Measurements from ENCODE around the gene BCL6.

Gene BCL6

DNA sequence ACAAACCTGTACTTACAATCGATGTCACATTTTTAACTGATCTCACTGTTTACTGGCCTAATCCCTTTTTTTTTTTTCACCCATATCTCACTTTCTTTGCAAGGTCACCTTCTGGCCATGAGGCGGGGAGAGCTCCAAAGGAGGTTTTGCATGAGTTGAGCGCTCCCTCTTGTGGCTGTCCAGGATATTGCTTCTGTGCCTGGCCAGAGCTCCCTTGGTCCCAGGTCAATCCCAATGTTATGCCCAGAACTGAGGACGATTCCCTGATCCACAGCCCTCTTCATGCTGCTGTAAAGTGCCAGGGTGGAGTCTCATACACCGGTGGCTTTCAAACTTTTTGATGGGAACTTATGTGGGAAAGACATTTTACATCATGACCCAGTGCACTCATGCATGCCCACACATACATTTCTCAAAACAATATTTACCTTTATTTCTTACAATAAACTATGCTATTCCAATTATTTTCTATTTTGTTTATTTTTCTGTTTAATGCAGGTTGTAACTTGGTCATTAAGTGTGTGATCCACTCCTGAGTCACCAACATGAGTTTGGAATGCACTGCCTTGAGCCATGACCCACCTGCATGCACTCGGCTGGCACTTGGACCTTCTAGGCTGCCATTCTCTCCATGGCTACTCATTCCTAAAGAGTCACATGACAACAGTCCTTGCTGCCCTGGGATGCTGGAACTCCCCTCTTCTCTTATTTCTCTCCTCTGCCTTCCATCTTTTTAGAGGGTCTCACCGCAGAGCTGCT, 65.5 kb downstream of the BCL6 start:
- no peak for DNase-seq (ENCODE audit: low read depth)
- TF ChIP-seq, protein P1, sequence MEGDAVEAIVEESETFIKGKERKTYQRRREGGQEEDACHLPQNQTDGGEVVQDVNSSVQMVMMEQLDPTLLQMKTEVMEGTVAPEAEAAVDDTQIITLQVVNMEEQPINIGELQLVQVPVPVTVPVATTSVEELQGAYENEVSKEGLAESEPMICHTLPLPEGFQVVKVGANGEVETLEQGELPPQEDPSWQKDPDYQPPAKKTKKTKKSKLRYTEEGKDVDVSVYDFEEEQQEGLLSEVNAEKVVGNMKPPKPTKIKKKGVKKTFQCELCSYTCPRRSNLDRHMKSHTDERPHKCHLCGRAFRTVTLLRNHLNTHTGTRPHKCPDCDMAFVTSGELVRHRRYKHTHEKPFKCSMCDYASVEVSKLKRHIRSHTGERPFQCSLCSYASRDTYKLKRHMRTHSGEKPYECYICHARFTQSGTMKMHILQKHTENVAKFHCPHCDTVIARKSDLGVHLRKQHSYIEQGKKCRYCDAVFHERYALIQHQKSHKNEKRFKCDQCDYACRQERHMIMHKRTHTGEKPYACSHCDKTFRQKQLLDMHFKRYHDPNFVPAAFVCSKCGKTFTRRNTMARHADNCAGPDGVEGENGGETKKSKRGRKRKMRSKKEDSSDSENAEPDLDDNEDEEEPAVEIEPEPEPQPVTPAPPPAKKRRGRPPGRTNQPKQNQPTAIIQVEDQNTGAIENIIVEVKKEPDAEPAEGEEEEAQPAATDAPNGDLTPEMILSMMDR (IDR thresholded peaks at IDR 0.05; ENCODE audit: low read depth, low read length, missing control alignments): peak; percentile 98
- no peak overlapping the region for H3K4me3 ChIP-seq (ENCODE audit: low read depth, low read length)
- in situ Hi-C loops (cut with HindIII; ENCODE audit: low sequenced_read_pairs): loop anchor here (10.0 to 25.0 kb wide), 2 partner anchors 365 to 468 kb away; no protein-coding TSS in a partner anchor

DNA sequence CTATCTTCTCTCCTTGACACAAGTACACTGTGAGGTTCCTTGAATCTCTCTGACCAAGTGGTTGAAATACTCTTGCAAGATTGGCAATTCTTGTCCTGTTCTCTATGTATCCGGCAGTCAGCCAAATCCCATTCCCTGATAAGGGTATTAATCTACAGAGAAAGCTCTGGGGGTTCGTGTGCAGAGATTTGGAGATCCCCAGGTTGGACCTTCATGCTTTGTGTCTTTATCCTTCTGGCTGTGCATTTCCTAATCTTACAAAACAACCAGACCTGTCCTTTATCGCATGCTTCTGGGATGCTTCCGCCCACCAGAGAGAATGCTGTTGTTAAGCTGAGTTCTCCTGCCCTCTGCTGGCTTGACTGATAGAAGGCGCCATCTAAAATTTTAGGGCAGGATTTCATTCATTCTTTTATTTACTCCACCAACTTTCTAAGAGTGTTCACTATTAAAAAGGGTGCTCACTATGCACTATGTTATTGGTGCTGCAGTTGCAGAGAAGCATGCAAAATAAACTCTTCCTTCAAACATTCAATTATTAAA, 66.5 kb downstream of the BCL6 start:
- no peak for DNase-seq (ENCODE audit: low read depth)
- H3K4me3 ChIP-seq (ENCODE audit: low read depth, low read length): no peak overlapping the region
- TF ChIP-seq, protein P1 (IDR thresholded peaks at IDR 0.05; ENCODE audit: low read depth, low read length, missing control alignments): peak; percentile 79
- in situ Hi-C loops (cut with HindIII; ENCODE audit: low sequenced_read_pairs): loop anchor here (10.0 to 25.0 kb wide), 2 partner anchors 364 to 466 kb away; no protein-coding TSS in a partner anchor

DNA sequence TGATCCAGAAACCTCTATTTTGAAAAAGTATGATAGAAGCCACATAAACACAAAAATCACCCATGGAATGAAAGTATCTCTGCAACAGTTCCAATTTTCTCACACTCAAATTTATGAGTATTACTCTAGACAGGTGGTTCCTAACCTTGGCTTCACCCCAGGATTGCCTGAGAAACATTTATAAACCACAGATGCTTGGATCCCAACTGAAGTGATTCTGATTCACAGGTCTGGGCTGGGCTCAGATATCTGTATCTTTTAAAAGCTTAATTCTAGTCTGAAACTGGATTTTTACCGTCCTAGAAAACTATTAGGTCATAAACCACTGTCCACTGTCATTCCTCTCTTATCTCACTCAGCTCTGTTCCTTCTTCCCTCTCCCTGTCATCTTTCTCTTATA, 67.7 kb downstream of the BCL6 start:
- H3K4me3 ChIP-seq (ENCODE audit: low read depth, low read length): no peak overlapping the region
- TF ChIP-seq, protein P1 (IDR thresholded peaks at IDR 0.05; ENCODE audit: low read depth, low read length, missing control alignments): no peak
- in situ Hi-C loops (cut with HindIII; ENCODE audit: low sequenced_read_pairs): loop anchor here (10.0 to 25.0 kb wide), 2 partner anchors 363 to 465 kb away; no protein-coding TSS in a partner anchor
- DNase-seq (ENCODE audit: low read depth): no peak

DNA sequence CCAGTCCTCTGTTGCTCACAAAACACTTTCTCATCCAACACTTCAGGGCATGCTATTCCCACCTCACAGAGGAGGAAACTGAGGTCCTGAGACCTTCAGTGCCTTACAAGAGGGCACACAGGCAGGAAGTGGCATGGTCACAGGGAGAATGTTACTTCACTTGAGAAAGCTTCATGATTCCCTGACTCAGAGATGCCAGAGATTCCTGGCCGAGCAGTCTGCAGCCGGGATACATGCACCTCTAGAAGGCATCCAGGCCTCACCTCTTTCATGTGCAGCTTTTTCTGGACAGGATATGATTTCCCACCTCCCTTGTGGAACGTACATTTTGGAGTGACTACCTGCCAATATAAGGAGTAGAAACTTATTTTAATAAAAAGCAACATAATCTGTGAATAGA, 72.3 kb downstream of the BCL6 start:
- H3K4me3 ChIP-seq (ENCODE audit: low read depth, low read length): no peak overlapping the region
- TF ChIP-seq, protein P1 (IDR thresholded peaks at IDR 0.05; ENCODE audit: low read depth, low read length, missing control alignments): no peak
- no peak for DNase-seq (ENCODE audit: low read depth)
- in situ Hi-C loops (cut with HindIII; ENCODE audit: low sequenced_read_pairs): loop anchor here (10.0 kb wide), 1 partner anchor 358 kb away; no protein-coding TSS in a partner anchor
